Kidney epithelial cell (primary cell): Measurements from ENCODE around the gene ADGRE2. TPM values are rescaled to one million over a fixed set of nuclear protein-coding genes. Genes with fewer than 3 reads are reported as not detected.

Experiments
- DNase-seq: peaks from one replicate; pipeline ENCODE4 v3.0.0-alpha.2; 2010; ENCODE audit warnings: low read depth
- H3K27me3 ChIP-seq: 2 replicates; pipeline ENCODE4 v1.6.0; 2011; ENCODE audit warnings: low read length; ENCODE audit not compliant: control insufficient read depth, insufficient read depth
- H3K36me3 ChIP-seq: 2 replicates; pipeline ENCODE4 v1.5.1; 2011; ENCODE audit warnings: low read length; ENCODE audit not compliant: control insufficient read depth, insufficient read depth
- H3K4me3 ChIP-seq: 2 replicates; pipeline ENCODE4 v1.5.1; 2011; ENCODE audit warnings: low read depth, mild to moderate bottlenecking, control low read depth, low read length
- CTCF ChIP-seq: IDR thresholded peaks from 2 replicates; pipeline ENCODE4 v1.5.1; 2011; ENCODE audit warnings: mild to moderate bottlenecking, moderate library complexity, low read length, control low read depth, inconsistent platforms; ENCODE audit not compliant: insufficient read depth, poor library complexity, severe bottlenecking
- total RNA-seq: library from RNA; depleted of rRNA; stranded (reverse); fragments of >200 nt; gene quantifications from 2 replicates; pipeline ENCODE4 v1.2.3, GENCODE V29; 2015

ADGRE2 gene
- total RNA-seq, 1 donor from 2014 or later, result 0.21 TPM

- no peak overlapping the region for H3K4me3 ChIP-seq
- no peaks in the 10 kb centered on the region for H3K27me3 ChIP-seq
- no peaks in the 10 kb centered on the region for H3K36me3 ChIP-seq
- TF ChIP-seq CTCF, result no peak
- DNase-seq, result no peak
Observed at GRCh38 chr19:14764401-14764800, 14.0 kb downstream of the ADGRE2 start.

GRCh38 chr19:14763497-14764145 is 14.7 kb downstream of the ADGRE2 start:
- Histone ChIP-seq H3K27me3 (peaks cover 3% of the 10 kb centered on the region), H3K36me3 (no peaks in the 10 kb centered on the region), H3K4me3 (no peak overlapping the region)
- no peak for TF ChIP-seq CTCF
- no peak for DNase-seq

GRCh38 chr19:14762111-14762510 is 16.2 kb downstream of the ADGRE2 start:
- TF ChIP-seq CTCF, result no peak
- H3K36me3 ChIP-seq, result no peaks in the 10 kb centered on the region
- H3K4me3 ChIP-seq, result no peak overlapping the region
- H3K27me3 ChIP-seq, result peaks cover 3% of the 10 kb centered on the region
- no peak for DNase-seq

GRCh38 chr19:14761607-14762006 is 16.8 kb downstream of the ADGRE2 start:
- H3K27me3 ChIP-seq, result peaks cover 3% of the 10 kb centered on the region
- DNase-seq, result no peak
- no peak overlapping the region for H3K4me3 ChIP-seq
- no peak for TF ChIP-seq CTCF
- no peaks in the 10 kb centered on the region for H3K36me3 ChIP-seq

GRCh38 chr19:14758816-14759215 is 19.5 kb downstream of the ADGRE2 start:
- no peak for DNase-seq
- Histone ChIP-seq H3K4me3 (no peak overlapping the region), H3K27me3 (peaks cover 3% of the 10 kb centered on the region), H3K36me3 (no peaks in the 10 kb centered on the region)
- no peak for TF ChIP-seq CTCF

GRCh38 chr19:14748601-14749000 is 29.8 kb downstream of the ADGRE2 start:
- no peak for DNase-seq
- no peak for TF ChIP-seq CTCF
- no peaks in the 10 kb centered on the region for H3K36me3 ChIP-seq
- H3K27me3 ChIP-seq, result no peaks in the 10 kb centered on the region
- no peak overlapping the region for H3K4me3 ChIP-seq
